Measurements from ENCODE around the gene MRPS21. TPM values are rescaled to one million over a fixed set of nuclear protein-coding genes. Genes with fewer than 3 reads are reported as not detected.
A peak's percentile ranks its signal among the peaks of the same experiment; 100 is the strongest.

MRPS21 gene
- total RNA-seq, 3 donors from 2014 or later = 40.5 to 55.1 (median 45.1) TPM

GRCh38 chr1:150283260-150283659, 10.4 kb upstream of the MRPS21 start:
- no peak for DNase-seq (ENCODE audit: low spot score in 2 of 2)
- peaks cover 0 to 6% of the 10 kb centered on the region in 2 donors for H3K4me1 ChIP-seq
- H3K27me3 ChIP-seq = no peaks in the 10 kb centered on the region
- intact Hi-C loops (cut with DNase I; ENCODE audit: low total_unique reads) = no loop called here
- peak overlapping the region; percentile 85 to 91 for H3K27ac ChIP-seq
- TF ChIP-seq POLR2A (IDR thresholded peaks at IDR 0.05) = no peak
- TF ChIP-seq, protein P1, sequence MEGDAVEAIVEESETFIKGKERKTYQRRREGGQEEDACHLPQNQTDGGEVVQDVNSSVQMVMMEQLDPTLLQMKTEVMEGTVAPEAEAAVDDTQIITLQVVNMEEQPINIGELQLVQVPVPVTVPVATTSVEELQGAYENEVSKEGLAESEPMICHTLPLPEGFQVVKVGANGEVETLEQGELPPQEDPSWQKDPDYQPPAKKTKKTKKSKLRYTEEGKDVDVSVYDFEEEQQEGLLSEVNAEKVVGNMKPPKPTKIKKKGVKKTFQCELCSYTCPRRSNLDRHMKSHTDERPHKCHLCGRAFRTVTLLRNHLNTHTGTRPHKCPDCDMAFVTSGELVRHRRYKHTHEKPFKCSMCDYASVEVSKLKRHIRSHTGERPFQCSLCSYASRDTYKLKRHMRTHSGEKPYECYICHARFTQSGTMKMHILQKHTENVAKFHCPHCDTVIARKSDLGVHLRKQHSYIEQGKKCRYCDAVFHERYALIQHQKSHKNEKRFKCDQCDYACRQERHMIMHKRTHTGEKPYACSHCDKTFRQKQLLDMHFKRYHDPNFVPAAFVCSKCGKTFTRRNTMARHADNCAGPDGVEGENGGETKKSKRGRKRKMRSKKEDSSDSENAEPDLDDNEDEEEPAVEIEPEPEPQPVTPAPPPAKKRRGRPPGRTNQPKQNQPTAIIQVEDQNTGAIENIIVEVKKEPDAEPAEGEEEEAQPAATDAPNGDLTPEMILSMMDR (IDR thresholded peaks at IDR 0.05) = no peak
- TF ChIP-seq POLR2AphosphoS5 (IDR thresholded peaks at IDR 0.05) = no peak
- H3K4me3 ChIP-seq = peak overlapping the region; percentile 43 to 75 (median 59)
- H3K36me3 ChIP-seq = peaks cover 6% of the 10 kb centered on the region
- no peaks in the 10 kb centered on the region for H3K9me3 ChIP-seq

DNA sequence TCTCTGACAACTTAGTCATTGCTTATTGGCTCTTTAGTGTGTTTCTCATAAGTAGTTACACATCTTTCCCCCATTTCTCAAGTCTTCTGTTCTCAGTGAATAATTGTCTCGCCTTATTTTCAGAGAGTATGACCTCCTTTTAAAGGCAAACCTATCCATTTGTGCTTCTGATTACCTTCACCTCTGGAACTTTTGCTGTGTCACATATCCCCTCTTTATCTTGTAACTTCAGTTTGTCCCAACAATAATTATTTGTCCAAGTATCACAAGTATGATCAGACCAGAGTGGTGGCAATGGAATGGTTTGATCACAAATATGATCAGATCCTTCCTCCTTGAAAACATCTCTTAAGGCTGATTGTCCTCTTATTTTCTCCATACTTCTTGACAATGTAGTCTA, 5.3 kb upstream of the MRPS21 start:
- H3K4me1 ChIP-seq = no peaks in the 10 kb centered on the region
- TF ChIP-seq, protein P1 (IDR thresholded peaks at IDR 0.05) = no peak
- TF ChIP-seq POLR2A (IDR thresholded peaks at IDR 0.05) = no peak
- TF ChIP-seq POLR2AphosphoS5 (IDR thresholded peaks at IDR 0.05) = no peak
- no peak overlapping the region for H3K4me3 ChIP-seq
- intact Hi-C loops (cut with DNase I; ENCODE audit: low total_unique reads) = no loop called here
- no peaks in the 10 kb centered on the region for H3K9me3 ChIP-seq
- no peak for DNase-seq (ENCODE audit: low spot score in 2 of 2)
- peaks cover 6% of the 10 kb centered on the region for H3K36me3 ChIP-seq
- no peak overlapping the region for H3K27ac ChIP-seq
- no peaks in the 10 kb centered on the region for H3K27me3 ChIP-seq

- Histone ChIP-seq H3K9me3 (no peaks in the 10 kb centered on the region), H3K4me1 (no peaks in the 10 kb centered on the region), H3K27me3 (no peaks in the 10 kb centered on the region), H3K4me3 (no peak overlapping the region), H3K27ac (no peak overlapping the region), H3K36me3 (peaks cover 6% of the 10 kb centered on the region)
- DNase-seq (ENCODE audit: low spot score in 2 of 2) = no peak
- intact Hi-C loops (cut with DNase I; ENCODE audit: low total_unique reads) = no loop called here
- TF ChIP-seq POLR2AphosphoS5 (IDR thresholded peaks at IDR 0.05) (no peak), POLR2A (IDR thresholded peaks at IDR 0.05) (no peak)
- TF ChIP-seq, protein P1 (IDR thresholded peaks at IDR 0.05) = no peak
These were observed 4.8 kb upstream of the MRPS21 start for GRCh38 chr1:150288822-150289221.

DNA sequence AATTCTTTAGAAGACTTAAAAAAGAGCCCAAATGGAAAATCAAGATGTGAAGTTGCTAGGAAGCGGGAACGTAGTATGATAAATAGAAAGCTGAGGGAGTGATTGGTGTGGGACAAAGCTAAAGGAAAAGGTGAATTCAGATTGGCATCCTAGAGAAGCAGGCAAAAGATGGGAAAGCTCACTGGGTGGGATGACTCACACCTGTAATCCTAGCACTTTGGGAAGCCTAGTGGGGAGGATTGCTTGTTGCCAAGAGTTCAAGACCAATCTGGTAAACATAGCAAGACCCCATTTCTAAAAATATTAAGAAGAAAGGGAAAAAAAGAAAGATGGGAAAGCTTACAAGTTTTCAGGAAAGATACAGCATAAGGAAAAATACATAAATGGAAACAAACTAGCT, 1.8 kb downstream of the MRPS21 start:
- Histone ChIP-seq H3K36me3 (no peaks in the 10 kb centered on the region), H3K27ac (no peak overlapping the region), H3K9me3 (no peaks in the 10 kb centered on the region), H3K4me3 (no peak overlapping the region), H3K4me1 (peaks cover 3 to 5% of the 10 kb centered on the region in 2 donors), H3K27me3 (no peaks in the 10 kb centered on the region)
- no peak for DNase-seq (ENCODE audit: low spot score in 2 of 2)
- intact Hi-C loops (cut with DNase I; ENCODE audit: low total_unique reads) = no loop called here
- TF ChIP-seq POLR2AphosphoS5 (IDR thresholded peaks at IDR 0.05) (no peak), POLR2A (IDR thresholded peaks at IDR 0.05) (no peak)
- TF ChIP-seq, protein P1 (IDR thresholded peaks at IDR 0.05) = no peak

DNA sequence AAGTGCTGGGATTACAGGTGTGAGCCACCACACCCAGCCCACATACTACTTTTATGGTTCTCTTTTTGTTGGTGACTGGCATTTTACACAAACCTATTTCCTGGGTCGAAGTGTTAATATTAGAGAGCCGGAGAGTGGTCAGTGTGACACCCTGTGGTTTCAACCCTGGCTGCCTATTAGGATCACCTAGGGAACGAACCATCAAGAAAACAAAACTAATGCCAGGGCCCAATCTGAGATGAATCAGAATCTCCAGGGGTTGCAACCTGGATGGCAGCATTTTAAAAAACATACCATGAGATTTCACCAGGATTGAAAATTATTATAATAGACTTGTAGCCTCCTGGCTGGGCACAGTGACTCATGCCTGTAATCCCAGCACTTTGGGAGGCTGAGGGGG, 6.1 kb downstream of the MRPS21 start:
- TF ChIP-seq, protein P1 (IDR thresholded peaks at IDR 0.05) = no peak
- no peak for TF ChIP-seq POLR2A (IDR thresholded peaks at IDR 0.05)
- no peak for TF ChIP-seq POLR2AphosphoS5 (IDR thresholded peaks at IDR 0.05)
- intact Hi-C loops (cut with DNase I; ENCODE audit: low total_unique reads) = no loop called here
- DNase-seq (ENCODE audit: low spot score in 2 of 2) = no peak
- H3K27ac ChIP-seq = no peak overlapping the region
- H3K36me3 ChIP-seq = peaks cover 5% of the 10 kb centered on the region
- no peak overlapping the region for H3K4me3 ChIP-seq
- H3K27me3 ChIP-seq = no peaks in the 10 kb centered on the region
- no peaks in the 10 kb centered on the region for H3K9me3 ChIP-seq
- no peaks in the 10 kb centered on the region for H3K4me1 ChIP-seq

All from breast epithelium (tissue), 4 donors.